Measurements from ENCODE around the gene RUFY3.

Gene RUFY3

GRCh38 chr4:70849291-70849690 lies 127.5 kb downstream of the RUFY3 start:
- Histone ChIP-seq H3K9me2 (replicated peaks; ENCODE audit: insufficient read depth, low read length) (no peaks in the 10 kb centered on the region), H2AFZ (ENCODE audit: low read length) (no peak overlapping the region), H3K27ac (ENCODE audit: low read length) (no peak overlapping the region), H3K36me3 (replicated peaks; ENCODE audit: insufficient read depth, low read length) (no peaks in the 10 kb centered on the region), H3K27me3 (replicated peaks; ENCODE audit: insufficient read depth, low read length) (no peaks in the 10 kb centered on the region), H3F3A (ENCODE audit: insufficient read depth, low read length) (no peaks in the 10 kb centered on the region), H3K79me2 (ENCODE audit: low read length) (no peaks in the 10 kb centered on the region), H3K9me3 (replicated peaks; ENCODE audit: insufficient read depth, low read length) (no peaks in the 10 kb centered on the region), H4K20me1 (ENCODE audit: insufficient read depth, low read length) (no peaks in the 10 kb centered on the region), H3K4me1 (ENCODE audit: low read length) (no peaks in the 10 kb centered on the region), H3K4me3 (ENCODE audit: low read length) (no peak overlapping the region), H3K9ac (ENCODE audit: low read length) (no peak overlapping the region), H3K4me2 (ENCODE audit: low read depth, low read length) (no peak overlapping the region)
- TF ChIP-seq CTCF (IDR thresholded peaks at IDR 0.05; ENCODE audit: low read length), result no peak
- no peak for TF ChIP-seq EZH2 (optimal IDR thresholded peaks at IDR 0.05; ENCODE audit: low read depth, low read length)
- TF ChIP-seq EZH2phosphoT487 (IDR thresholded peaks at IDR 0.05; ENCODE audit: low read length), result no peak
- DNase-seq, result no peak

- no peak for DNase-seq
- TF ChIP-seq EZH2phosphoT487 (IDR thresholded peaks at IDR 0.05; ENCODE audit: low read length) (no peak), EZH2 (optimal IDR thresholded peaks at IDR 0.05; ENCODE audit: low read depth, low read length) (no peak), CTCF (IDR thresholded peaks at IDR 0.05; ENCODE audit: low read length) (no peak)
- H2AFZ ChIP-seq (ENCODE audit: low read length), result no peak overlapping the region
- H3K27me3 ChIP-seq (replicated peaks; ENCODE audit: insufficient read depth, low read length), result no peaks in the 10 kb centered on the region
- H3F3A ChIP-seq (ENCODE audit: insufficient read depth, low read length), result no peaks in the 10 kb centered on the region
- H3K79me2 ChIP-seq (ENCODE audit: low read length), result no peaks in the 10 kb centered on the region
- no peak overlapping the region for H3K9ac ChIP-seq (ENCODE audit: low read length)
- H3K27ac ChIP-seq (ENCODE audit: low read length), result no peak overlapping the region
- H3K36me3 ChIP-seq (replicated peaks; ENCODE audit: insufficient read depth, low read length), result no peaks in the 10 kb centered on the region
- no peaks in the 10 kb centered on the region for H3K9me2 ChIP-seq (replicated peaks; ENCODE audit: insufficient read depth, low read length)
- H3K9me3 ChIP-seq (replicated peaks; ENCODE audit: insufficient read depth, low read length), result no peaks in the 10 kb centered on the region
- H3K4me2 ChIP-seq (ENCODE audit: low read depth, low read length), result no peak overlapping the region
- no peaks in the 10 kb centered on the region for H3K4me1 ChIP-seq (ENCODE audit: low read length)
- no peaks in the 10 kb centered on the region for H4K20me1 ChIP-seq (ENCODE audit: insufficient read depth, low read length)
- no peak overlapping the region for H3K4me3 ChIP-seq (ENCODE audit: low read length)
Measured at GRCh38 chr4:70855464-70855863, 133.7 kb downstream of the RUFY3 start.
